Astrocyte of the hippocampus (primary cell): Measurements from ENCODE around the gene MASP2.
"Not testable (repeated sequence)": the region's sequence is repeated elsewhere in the genome, so short reads cannot be mapped to it uniquely, and the experiment has no call there.

Experiments
- DNase-seq: peaks from one replicate; pipeline ENCODE4 v3.0.0; 2011; ENCODE audit warnings: low read depth, low spot score

The MASP2 gene

DNA sequence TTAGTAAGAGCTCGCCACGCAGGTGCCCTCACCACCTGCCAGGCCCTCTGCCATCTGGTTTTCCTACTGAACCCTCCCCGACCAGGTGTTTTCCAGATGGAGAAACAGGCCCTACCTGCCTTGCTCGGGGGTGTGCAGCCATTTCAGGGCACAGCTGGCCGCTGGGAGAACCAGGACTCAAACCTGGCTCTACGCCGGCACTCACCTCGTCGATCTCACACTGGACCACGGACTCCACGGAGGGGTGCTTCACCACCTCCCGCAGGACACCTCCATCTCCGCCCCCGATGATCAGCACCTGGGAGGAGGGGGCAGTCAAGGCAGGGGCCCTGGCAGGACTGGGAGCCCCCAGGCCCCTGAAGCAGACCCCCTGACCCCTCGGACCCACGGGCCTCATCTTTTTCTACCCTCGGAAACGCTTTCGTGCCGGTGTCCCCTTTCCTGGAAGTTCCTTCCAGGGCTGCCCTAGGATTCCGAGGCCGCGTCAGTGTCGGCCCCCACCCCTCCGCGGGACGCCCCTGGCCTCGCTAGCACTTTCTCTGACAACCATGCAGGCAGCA lies 11.6 kb upstream of the MASP2 start:
- DNase-seq = no peak

DNA sequence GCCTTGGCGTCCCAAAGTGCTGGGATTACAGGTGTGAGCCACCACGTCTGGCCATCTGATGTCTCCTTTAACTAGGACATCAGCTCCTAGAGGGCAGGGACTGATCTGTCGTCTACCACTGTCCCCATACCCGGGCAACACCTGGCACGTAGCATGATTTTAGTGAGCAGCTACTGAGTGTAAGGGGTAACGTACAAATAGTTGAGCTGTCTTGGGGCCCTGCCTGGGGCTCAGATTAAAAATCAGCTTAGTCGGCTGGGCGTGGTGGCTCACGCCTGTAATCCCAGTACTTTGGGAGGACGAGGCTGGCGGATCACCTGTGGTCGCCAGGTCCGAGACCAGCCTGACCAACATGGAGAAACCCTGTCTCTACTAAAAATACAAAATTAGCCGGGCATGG lies 11.0 kb upstream of the MASP2 start:
- DNase-seq = no peak

DNA sequence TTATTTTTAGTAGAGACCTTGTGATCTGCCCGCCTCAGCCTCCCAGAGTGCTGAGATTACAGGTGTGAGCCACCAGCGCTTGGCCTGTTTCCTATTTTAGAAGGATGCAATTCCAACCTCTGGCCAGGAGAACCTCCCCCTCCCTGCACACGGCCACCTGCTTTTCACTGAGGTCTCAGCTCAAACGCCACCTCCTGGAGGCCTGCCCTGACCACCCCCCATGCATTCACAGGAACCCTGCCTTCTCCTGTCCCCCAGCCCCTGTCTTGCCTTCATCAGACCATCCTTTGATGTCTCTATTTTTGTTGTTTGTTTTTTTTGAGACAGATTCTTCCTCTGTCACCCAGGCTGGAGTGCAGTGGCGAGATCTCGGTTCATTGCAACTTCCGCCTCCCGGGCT lies 10.4 kb upstream of the MASP2 start:
- DNase-seq = no peak

DNA sequence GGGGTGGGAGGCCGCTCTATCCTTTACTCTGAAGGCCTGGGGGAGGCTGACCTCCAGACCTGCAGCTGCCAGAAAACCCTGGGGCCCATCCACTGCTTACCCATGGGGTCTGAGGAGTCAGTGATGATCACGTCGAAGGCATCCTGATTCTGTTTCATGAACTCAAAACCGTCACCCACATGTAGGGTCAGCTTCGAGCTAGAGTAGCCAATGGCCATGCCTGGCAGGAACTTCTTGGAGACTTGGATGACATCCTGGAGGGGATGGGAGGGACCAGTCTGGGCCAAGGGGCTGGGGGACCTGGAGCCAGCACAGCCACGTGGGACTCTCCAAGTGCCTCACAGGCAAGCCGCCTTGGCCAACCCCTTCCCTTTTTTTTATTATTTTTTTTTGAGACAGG lies 9.5 kb upstream of the MASP2 start:
- DNase-seq = no peak

DNA sequence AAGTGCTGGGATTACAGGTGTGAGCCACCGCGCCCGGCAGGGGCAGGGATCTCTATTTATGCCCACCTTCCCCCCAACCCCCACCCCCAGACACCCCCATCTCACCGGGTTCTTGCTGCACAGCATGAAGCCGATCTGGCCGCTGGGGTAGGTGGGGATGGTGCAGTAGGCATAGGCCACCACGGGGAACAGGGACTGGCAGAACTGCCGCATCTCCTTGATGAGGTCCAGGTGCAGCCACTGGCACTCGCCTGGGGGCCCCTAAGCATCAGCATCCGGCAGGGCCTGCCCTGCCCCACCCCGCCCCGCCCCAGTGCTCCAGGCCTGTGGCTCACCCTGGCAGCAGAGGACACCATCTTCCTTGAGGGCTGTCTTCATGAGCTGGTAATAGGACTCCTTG lies 8.6 kb upstream of the MASP2 start:
- no peak for DNase-seq

DNA sequence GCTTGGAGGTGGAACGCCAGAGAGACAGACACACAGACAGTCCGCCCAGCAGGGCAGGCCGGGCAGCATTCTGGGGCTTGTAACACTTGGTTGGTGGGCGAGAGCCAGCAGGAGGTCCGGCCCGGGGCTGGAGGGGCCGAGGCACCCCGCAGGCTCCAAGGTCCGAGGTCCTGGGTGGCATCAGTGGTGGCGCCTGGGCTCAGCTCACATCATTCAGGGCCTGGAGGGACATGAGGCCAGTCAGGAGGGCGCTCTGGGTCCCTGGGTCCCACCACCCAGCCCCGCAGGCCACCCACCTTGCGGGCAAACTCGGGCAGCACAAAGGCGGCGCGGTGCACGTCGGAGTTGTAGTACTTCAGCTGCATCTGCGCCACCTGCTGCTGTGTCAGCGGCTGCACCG lies 7.6 kb upstream of the MASP2 start:
- DNase-seq = no peak

DNA sequence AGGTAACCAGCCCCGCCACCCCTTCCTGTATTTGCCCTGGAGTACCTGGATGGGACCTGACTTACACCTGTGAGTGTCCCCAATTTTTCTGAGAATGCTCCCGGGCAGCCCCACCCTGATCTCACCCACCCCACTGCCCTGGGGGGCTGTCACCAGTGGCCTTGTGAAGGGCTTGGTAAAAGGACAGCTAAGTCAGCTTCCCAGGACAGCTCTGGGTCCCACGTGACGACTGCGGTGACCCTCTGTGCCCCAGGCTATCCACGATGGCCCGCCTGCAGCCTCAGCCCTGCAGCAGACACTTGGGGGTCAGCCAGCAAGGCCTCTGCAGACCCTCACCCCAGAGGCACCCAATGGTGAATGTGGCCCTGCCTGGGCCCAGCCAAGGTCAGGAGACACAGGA lies 7.1 kb upstream of the MASP2 start:
- no peak for DNase-seq

DNA sequence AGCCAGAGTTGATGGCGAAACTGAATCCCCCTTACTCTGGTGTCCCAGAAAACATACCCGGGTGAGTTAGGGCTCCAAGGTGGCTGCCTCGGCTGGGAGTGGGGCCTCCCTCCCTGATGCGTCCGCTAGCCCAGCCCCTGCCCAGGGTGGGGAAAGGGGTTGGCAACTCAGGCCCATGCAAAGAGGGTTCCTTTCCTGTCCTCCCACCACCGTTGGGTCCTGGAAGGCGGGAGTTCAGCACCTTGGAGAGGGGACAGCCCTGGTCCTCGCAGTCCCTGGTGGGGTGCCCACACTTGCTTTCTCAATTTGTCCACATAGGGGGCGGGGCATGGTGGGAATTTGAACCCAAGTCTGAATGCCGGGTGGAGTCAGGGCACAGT lies 6.7 kb upstream of the MASP2 start:
- DNase-seq = peak; percentile 52

DNA sequence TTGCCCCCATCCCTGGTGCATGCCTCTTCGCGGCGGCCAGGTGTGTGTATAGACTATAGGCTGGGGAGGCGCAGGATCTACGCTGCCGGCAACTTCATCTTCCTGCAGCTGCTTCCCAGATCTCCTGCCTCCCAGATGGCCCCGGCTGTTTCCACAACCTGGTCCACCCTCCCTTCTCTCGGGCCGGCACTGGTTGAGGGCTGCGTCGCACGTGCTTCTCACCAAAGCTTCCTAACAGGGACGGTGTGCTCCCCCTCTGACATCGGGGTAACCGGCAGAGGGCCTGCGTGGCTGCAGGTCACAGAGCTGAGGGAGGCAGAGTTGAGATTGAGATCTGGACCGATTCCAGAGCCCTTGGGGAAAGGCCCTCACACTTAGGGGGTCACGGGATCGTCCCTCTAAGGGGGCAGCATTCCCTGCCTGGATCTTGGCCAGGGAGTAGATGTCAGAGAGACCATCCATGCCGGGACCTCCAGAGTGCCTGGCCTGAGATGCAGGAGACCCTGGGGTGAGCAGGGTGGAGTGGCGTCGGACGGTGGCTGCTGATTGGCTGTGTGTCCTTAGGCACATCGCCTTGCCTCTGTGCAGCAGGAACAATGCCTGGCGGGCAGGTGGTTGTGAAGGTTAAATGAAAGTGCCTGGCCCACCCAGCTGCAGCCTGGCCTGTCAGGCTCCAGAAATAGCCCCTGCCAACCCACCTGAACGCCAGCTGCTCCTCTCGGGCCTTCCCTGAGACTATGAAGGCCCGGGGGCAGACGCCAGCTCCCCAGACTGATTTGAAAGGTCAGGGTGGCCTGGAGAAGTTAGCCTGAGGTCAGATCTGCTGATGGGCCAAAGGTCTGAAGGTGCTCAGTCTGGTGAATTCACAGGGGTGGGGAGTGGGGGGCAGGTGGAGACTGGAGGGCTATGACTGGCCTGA lies 6.1 kb upstream of the MASP2 start:
- DNase-seq = no peak

DNA sequence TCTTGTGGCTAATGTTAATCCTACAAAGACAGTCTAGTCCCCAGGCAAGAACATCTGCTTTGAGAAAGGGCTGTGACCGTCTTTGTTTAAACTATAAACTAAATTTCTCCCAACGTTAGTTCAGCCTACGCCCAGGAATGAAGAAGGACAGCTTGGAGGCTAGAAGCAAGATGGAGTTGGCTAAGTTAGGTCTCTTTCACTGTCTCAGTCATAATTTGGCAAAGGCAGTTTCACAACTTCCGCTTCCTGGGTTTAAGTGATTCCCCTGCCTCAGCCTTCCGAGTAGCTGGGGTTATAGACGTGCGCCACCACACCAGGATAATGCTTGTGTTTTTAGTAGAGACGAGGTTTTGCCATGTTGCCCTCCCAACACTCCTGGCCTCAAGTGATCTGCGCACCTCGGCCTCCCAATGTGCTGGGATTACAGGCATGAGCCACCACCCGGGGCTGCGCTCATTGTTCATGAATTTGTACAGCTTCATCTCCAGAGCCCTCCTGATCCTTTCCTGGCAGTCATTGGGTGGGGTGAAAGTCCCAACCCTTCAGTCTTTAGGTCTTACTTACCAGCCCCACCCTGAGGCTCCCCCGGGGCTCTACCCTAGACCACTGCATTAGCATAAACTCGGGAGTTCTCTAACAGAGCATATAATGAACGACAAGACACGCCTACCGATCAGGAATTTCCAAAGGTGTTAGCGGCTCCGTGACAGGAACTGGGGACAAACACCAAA lies 4.9 kb upstream of the MASP2 start:
- no peak for DNase-seq

DNA sequence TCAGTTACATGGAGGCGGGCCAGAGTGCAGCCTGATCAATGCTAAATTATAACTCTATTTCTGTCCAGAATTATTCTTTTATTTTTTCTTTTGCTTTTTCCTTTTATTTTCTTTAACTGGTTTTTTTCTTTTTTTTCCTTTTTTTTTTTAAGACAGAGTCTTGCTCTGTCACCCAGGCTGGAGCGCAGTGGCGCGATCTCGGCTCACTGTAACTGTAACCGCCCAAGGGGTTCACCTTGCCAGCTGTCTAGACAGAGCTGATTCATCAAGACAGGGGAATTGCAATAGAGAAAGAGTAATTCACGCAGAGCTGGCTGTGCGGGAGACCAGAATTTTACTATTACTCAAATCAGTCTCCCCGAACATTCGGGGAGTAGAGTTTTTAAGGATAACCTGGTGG lies 4.1 kb upstream of the MASP2 start:
- DNase-seq = not testable (repeated sequence)

DNA sequence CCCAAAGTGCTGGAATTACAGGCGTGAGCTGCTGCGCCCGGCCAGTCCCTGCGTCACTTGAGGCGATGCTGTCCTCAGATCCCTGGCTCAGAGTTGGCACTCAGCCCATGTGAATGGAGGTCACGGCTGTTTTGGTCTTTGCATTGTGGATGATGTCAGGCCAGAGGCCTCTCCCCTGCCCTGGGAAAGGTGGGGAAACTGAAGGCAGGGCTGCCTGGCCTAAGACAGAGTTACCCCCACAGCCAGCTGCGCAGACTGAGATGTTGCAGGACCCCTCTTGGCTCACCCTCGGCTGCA lies 821 bp downstream of the MASP2 start:
- DNase-seq = no peak

DNA sequence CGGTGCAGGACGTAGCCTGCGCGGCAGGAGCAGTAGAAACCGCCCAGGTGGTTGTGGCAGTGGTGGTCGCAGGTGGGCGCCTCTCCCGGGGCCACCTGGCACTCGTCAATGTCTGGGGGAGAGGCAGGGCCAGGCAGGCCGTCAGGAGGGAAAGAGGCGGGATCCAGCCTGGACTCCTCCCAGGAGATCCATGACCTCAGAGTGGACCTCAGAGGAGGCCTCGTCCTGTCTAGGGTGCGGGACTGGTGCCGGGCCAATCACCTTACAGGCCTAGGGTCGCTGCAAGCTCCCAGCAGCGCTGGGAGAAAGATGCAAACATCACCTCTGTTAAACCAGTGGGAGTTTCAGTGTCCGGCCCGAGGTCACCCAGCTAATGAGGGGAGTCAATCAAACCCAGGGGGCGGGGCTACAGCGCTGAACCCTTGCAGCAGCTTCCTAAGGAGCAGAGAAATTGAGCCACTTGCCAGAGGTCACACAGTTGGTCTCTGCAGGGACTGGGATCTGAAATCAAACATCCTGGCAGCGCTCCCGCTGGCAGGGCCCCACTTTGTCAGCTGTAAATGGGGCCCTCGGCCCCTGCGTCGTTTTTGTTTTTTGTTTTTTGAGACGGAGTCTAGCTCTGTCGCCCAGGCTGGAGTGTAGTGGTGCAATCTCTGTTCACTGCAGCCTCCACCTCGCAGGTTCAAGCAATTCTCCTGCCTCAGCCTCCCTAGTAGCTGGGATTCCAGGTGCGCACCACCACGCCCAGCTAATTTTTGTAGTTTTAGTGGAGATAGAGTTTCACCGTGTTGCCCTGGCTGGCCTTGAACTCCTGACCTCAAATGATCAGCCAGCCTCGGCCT lies 1.4 kb downstream of the MASP2 start:
- no peak for DNase-seq

DNA sequence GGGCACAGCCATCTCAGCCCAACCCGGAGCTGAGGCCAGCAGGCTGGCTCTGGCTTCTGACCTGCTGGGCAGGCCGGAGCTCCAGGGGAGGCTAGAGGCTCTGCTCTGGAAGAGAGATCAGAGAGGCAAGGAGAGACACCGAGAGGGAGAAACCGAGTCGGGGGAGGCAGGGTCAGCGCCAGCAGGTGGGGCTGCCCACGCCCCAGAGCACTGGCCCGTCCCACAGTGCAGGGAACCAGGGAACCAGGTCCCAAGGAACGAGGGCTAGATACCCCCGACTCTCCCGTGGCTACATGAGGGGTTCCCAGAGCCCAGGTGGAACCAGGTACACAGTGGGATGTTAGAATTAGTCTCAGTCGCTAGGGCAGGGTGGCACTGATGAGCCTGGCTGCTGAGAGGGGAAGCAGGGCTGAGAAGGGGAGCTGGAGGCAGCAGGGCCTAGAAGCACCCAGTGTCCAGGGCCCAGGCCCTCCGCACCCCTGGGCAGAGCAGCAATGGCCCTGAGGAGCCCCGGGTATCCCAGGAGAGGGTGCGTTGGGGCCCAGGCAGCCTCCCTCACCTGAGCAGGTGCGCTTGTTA lies 2.1 kb downstream of the MASP2 start:
- DNase-seq = no peak

DNA sequence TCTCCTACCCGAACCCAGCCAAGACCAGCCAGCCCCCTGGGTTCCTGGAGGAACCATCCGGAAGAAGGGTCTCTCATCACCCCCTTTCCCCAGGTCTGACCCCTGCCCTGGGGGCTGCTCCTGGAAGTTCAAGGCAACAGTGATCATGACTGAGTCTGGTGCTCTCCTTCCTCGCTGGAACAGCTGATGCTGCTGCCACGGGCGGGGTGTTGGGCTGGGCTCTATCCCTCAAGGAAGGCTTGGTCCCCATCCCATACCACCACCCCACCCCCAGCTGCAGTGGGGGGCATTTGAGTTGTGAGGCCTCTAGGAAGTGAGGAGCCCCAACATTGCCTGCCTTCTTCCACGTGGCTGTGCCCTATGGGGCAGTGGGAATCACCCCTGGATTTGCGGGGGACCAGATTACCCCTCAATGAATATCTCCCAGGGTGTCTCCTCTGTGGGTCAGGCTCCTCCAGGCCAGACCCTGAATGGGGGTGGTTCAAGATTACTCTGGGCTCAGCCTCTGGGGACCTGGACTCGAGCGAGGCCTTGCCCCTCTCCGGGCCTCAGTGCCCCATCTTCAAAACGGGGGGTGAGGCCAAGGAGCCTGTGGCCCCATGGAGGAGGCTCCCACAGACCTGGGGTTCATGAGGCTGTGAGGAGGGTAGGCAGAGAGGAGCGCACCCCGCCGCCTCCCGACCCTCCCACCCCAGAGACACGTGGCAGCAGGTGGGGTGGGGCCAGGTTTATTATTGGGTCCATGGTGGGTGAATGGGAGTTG lies 2.8 kb downstream of the MASP2 start:
- no peak for DNase-seq

DNA sequence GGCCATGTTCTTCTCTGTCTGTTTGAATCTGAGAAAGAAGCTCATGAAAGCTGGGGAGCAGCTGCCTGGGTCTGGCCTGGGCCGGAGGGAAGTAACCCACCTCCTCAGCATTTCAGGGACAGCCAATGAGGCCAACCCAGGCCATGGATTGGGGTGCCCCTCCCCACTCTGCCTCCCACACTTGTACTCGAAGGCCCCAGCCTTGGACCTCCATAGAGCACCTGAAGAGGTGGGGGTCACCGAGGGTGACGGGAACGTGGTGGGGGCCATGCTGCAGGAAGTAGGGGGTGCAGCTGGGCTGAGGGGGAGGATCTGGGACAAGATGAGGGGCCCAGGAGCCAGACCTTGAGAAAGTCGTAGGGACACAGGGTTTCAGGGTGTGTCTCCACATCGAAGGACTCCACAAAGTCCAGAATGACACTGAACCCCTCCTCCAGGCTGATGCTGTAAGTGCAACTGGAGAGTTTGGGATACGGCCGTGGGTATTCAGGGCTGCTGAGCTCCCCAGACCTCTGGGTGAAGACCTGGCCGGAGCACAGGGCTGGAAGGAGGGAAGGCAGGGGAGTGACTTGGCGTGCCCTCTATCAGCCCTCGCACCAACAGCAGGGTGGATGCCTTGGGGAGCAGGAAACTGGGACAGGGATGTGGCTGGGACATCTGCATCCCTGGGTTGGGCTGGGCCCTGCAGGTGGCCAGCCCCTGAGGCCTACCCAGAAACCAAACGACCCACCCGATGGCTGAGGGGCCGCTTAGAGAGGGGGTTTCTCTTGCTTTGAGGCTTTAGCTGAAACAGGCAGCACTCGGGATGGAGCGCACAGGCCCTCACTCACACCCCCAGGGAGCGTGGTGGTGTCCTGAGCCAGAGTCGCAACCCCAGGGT lies 3.8 kb downstream of the MASP2 start:
- no peak for DNase-seq

DNA sequence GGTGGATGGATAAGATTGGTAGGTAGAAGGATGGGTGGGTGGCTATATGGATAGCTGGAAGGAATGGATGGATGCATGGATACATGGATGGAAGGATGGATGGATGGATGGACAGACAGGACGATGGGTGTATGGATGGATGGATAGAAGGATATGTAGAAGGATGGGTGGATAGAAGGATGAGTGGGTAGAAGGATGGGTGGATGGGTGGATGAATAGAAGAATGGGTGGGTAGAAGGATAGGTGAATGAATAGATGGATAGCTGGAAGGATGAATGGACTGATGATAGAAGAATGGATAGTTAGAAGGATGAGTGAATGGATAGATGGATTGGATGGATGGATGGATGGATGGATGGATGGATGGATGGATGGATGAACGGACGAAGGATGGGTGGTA lies 5.0 kb downstream of the MASP2 start:
- no peak for DNase-seq

DNA sequence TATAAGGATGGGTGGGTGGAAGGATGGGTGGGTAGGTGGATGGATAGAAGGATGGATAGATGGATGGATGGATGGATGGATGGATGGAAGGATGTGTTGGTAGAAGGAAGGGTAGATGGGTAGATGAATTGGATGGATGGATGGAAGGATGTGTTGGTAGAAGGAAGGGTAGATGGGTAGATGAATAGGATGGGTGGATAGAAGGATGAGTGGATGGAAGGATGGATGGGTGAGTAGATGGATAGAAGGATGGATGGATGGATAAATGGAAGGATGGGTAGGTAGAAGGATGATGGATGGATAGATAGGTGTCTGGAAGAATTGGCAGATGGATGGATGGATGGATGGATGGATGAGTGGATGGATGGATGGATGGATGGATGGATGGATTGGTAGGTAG lies 6.0 kb downstream of the MASP2 start:
- DNase-seq = no peak

DNA sequence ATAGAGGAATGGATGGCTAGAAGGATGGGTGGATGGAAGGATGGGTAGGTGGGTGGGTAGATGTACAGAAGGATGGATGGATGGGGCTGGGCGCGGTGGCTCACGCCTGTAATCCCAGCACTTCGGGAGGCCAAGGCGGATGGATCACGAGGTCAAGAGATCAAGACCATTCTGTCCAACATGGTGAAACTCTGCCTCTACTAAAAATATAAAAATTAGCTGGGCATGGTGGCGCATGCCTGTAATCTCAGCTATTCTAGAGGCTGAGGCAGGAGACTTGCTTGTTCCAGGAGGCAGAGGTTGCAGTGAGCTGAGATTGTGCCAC lies 7.0 kb downstream of the MASP2 start:
- not testable (repeated sequence) for DNase-seq
